Hepatic stellate cell (primary cell): ENCODE results near the gene SAMD8.
"Not testable (repeated sequence)": the region's sequence is repeated elsewhere in the genome, so short reads cannot be mapped to it uniquely, and the experiment has no call there.

ENCODE experiments used
- DNase-seq: peaks from one replicate; pipeline ENCODE4 v3.0.0; 2011; ENCODE audit warnings: low spot score

SAMD8 gene

GRCh38 chr10:75107756-75108683 is 3.4 kb upstream of the SAMD8 start:
- no peak for DNase-seq

DNA sequence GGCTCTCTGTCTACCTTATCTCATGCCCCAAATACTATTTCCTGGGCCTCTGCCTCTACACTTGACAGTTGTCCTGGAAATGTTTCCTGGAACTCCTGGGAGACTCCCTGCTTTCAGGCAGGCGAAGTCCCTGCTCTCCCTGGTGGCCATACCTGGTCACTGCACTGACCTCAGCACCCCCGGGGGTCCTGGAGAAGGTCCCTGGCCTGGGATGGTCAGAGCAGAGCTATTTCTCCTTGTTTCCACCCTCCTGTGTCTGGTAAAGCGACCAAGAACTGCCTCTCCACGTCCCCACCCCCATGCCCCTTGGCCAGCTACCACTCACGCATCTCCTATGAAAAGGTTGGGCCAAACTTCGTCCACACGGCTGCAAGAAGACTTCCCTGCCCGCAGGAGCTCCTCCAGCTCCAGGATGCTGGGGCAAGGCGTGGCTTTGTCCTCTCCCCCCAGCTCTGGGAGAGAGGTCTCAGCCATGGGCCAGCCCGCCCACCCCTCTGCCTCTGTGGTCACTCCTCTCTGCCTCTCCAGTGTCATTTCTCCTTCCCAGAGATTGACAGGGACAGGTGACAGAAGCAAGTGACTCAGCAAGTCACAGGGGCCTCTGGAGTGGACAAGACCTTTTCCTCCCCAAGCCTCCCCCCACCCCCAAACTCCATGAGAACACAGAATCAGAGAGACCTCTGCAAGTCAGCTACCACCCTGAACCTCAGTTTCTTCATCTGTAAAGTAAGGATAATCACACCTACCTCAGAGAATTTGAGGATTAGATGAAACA is 2.6 kb upstream of the SAMD8 start:
- peak; percentile 63 for DNase-seq

DNA sequence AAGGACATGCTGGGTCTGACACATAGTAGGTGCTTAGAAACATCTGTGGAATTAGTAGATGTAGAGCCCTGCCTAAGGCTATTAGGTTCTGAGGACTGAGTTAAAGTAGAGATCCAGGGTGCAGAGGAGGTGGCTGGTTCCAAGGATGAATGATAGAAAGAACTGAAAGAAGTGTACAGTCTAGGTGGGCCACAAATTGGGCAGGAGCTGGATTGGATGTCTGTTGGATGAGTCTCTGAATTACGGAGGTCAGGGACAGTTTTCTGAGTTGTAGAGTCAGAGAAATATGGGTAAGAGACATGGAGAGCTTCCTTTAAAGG is 2.0 kb upstream of the SAMD8 start:
- no peak for DNase-seq

GRCh38 chr10:75110006-75110632 is 1.3 kb upstream of the SAMD8 start:
- no peak for DNase-seq

DNA sequence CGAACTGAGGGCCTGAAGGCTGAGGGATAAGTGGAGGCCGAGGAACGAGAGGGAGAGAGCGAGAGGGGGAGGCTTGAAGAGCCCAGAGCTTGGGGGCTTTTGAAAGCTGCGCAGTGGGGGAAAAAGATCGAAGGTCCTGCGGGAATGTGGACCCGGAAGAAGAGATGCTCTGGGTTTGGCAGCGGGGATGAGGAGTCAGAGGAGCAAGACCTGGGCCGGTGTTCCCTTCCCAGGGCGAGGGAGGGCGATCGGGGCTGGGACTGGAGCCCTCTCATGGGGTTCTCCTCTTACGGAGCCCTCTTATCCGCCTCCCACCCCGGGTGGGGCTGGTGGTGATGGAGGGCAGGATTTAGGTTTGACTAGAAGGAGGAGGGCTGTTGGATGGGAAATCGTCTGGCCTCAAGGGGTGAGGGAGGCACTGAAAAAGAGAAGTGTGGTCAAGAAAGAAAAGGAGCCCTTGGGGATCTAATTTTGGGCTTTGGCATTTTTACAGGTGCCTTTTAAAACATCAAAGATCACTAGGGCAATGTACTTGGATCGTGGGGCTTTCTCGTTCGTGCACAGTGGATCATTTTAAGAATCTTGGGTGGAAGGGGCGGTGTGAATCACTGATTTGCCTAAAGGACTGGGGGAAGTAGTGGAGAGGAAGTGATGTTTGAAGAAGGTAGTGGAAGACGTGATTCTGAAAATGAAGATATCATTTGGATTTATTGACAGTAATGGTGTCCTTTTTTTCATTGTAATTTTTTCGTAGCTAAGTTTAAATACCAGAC is 637 bp downstream of the SAMD8 start:
- peak; percentile 68 for DNase-seq

DNA sequence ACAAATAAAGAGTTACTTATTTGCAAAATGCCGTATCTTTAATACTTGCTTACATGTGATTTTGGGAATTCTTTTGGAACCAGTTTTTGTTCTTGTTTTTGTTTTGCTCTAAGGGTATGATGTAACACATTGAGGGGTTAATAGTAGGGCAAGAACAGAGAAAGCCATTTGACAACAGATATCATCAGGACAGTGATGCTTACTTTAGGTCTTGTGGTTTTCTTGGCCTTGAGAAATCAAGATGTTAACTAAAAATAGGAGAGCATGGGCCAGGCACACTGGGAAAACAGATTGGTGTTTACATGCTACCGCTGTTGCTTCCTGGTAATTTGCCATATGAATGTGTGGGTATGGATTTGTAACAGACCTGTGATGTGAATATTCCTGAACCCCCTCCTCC is 3.7 kb downstream of the SAMD8 start:
- DNase-seq, result no peak

DNA sequence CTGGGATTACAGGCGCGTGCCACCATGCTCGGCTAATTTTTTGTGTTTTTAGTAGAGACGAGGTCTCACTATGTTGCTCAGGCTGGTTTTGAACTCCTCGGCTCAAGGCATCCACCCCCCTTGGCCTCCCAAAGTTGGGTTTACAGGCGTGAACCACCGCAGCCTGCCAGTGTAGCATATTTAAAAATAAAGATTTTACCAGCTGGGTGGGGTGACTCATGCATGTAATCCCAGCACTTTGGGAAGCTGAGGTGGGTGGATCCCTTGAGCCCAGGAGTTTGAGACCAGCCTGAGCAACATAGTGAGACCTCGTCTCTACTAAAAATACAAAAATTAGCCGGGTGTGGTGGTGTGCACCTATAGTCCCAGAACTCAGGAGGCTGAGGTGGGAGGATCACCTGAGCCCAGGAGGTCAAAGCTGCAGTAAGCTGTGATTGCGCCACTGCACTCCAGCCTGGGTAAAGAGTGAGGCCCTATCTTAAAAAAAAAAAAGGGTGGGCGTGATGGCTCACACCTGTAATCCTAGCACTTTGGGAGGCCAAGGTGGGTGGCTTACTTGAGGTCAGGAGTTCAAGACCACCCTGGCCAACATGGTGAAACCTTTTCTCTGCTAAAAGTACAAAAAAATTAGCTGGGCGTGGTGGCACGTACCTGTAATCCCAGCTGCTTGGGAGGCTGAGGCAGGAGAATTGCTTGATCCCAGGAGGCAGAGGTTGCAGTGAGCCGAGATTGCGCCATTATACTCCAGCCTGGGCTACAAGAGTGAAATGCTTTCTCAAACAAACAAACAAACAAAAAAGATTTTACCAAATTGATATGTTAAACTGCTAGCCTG is 5.7 kb downstream of the SAMD8 start:
- DNase-seq, result not testable (repeated sequence)

DNA sequence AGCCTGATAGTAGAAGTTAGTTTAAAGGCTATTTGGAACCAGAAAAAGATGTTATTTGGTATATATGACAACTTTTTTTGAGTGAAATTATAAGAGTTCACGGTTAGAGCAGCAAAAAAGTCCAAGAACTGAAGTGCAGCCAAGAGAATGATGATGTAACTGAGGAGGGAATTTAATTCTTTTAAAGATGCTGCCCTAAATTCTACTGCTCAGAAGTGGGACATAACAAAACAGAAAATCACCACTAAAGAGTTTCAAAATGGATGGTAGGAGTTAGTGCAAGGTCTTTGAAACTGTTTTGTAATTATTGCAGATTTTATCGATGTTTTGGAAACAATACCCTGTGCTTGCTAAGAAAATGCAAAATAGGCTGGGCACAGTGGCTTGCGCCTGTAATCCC is 6.5 kb downstream of the SAMD8 start:
- DNase-seq, result no peak

- not testable (repeated sequence) for DNase-seq
Observed at GRCh38 chr10:75119444-75120066, 8.1 kb downstream of the SAMD8 start.

DNA sequence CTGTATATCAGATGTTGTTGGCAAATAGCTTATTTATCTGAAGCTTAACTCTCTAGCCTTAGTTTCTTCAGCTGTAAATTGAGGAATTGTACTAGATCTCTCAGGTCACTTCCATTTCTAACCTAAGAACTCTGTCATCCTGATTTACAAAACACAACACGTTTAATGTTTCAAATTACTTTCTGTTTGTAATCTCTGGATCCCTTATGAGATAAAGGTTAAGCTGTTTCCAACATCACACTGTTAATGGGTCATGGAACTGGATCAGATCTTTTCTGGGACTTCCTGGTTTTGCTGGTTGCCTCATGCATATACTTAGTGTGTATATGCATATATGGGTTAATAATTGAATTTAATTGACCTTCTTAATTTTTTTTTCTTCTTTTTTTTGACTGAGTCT is 9.9 kb downstream of the SAMD8 start:
- DNase-seq, result no peak

- DNase-seq, result no peak
Observed at GRCh38 chr10:75122505-75122904, 11.0 kb downstream of the SAMD8 start.

DNA sequence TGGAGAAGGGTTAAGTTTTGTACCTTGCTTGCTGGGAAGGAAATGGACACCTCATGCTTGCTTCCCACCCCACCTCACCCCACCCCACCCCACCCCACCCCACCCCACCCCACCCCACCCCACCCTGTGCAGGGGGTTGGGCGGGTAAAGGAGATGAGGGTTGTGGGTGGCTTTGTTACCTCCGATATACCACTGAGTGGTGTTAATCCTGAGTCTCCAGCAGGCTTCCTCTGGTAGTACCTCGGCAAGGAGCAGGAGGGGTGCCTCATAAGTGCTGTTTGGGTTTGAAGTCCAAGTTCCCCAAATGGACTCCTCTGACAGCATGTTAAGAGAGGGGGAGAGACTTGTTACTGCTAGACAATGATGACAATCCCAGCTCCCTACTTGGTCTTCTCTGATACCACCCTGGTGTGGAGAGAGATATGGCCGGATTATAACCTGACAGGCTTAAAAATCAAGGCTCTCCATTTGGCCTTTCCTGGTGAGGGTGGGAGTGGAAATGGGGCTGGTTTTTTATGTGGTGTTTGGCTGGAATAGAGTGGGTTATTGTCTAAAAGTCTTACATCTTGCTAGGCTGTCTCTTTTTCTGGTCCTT is 11.7 kb downstream of the SAMD8 start:
- no peak for DNase-seq

GRCh38 chr10:75126277-75126676 is 14.8 kb downstream of the SAMD8 start:
- DNase-seq, result no peak

GRCh38 chr10:75127471-75127870 is 16.0 kb downstream of the SAMD8 start:
- DNase-seq, result no peak

GRCh38 chr10:75128985-75129384 is 17.5 kb downstream of the SAMD8 start:
- DNase-seq, result not testable (repeated sequence)

- DNase-seq, result no peak
Observed at GRCh38 chr10:75129537-75129936, 18.1 kb downstream of the SAMD8 start.

DNA sequence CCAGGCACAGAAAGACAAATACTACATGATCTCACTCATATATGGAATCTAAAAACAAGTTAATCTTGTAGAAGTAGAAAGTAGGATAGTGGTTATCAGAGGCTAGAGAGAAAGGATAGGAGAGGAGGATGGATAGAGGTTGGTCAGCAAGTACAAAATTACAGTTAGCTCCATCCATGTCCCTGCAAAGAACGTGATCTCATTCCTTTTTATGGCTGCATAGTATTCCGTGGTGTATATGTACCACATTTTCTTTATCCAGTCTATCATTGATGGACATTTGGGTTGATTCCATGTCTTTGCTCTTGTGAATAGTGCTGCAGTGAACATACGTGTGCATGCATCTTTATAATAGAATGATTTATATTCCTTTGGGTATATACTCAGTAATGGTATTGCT is 22.2 kb downstream of the SAMD8 start:
- DNase-seq, result not testable (repeated sequence)

DNA sequence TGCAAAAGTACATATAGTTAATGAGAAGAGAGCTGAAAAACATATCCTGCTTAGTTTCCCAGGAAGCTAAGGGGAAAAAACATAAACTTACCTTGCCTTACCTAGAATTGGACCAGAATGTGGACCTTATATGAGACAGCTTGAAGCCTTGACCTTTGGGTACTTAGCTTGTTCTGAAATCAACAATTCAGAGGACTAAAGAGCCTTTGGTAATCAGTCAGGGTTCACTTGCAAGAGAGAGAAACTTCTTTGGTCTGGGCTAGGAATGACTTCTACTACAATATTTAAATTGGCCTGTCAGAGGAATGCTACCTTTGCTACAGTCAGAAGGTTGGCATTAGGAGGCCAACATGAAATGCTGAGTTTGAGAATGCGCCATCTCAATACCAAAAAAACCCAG is 24.9 kb downstream of the SAMD8 start:
- no peak for DNase-seq

- DNase-seq, result peak; percentile 31
Observed at GRCh38 chr10:75137533-75138438, 26.3 kb downstream of the SAMD8 start.
